Measurements from ENCODE around the gene CPNE4.

- no peak for TF ChIP-seq YY1 (IDR thresholded peaks at IDR 0.05; ENCODE audit: insufficient read depth, insufficient read length)
- no peak for TF ChIP-seq ZNF274 (IDR thresholded peaks at IDR 0.05; ENCODE audit: low read depth, low read length)
Observed at GRCh38 chr3:131972550-131972949, 62.3 kb downstream of the CPNE4 start.
